GM19463 (cell line): Measurements from ENCODE around the gene NAGK.
"Not testable (repeated sequence)": the region's sequence is repeated elsewhere in the genome, so short reads cannot be mapped to it uniquely, and the experiment has no call there.

Experiments used
- ATAC-seq: cut with Tn5 transposase; IDR thresholded peaks from one replicate; pipeline ENCODE4 v1.9.1; 2021; ENCODE audit warnings: mild to moderate bottlenecking, moderate library complexity; ENCODE audit not compliant: unreplicated experiment

The NAGK gene

GRCh38 chr2:71068218-71069035, at the start of gene NAGK:
Gene NAGK, plus strand, starts transcription at chr2:71068648. Its CDS starts 36 bp downstream, at chr2:71068684.
- ATAC-seq: peak; percentile 52

GRCh38 chr2:71019989-71020388, 48.5 kb upstream of the NAGK start:
- ATAC-seq: not testable (repeated sequence)

GRCh38 chr2:71021394-71021793, 47.1 kb upstream of the NAGK start:
- not testable (repeated sequence) for ATAC-seq

- not testable (repeated sequence) for ATAC-seq
These were observed 44.8 kb upstream of the NAGK start for GRCh38 chr2:71023553-71024243.

GRCh38 chr2:71036296-71036695, 32.2 kb upstream of the NAGK start:
- not testable (repeated sequence) for ATAC-seq

GRCh38 chr2:71042287-71042686, 26.2 kb upstream of the NAGK start:
- no peak for ATAC-seq

GRCh38 chr2:71043531-71044407, 24.7 kb upstream of the NAGK start:
- ATAC-seq: no peak

- ATAC-seq: no peak
These were observed 23.3 kb upstream of the NAGK start for GRCh38 chr2:71045151-71045550.

- ATAC-seq: no peak
These were observed 22.4 kb upstream of the NAGK start for GRCh38 chr2:71045865-71046548.

- ATAC-seq: no peak
These were observed 20.4 kb upstream of the NAGK start for GRCh38 chr2:71048096-71048495.

GRCh38 chr2:71049704-71050360, 18.6 kb upstream of the NAGK start:
- ATAC-seq: peak; percentile 76

- not testable (repeated sequence) for ATAC-seq
These were observed 13.2 kb upstream of the NAGK start for GRCh38 chr2:71055206-71055740.

GRCh38 chr2:71060211-71060610, 8.2 kb upstream of the NAGK start:
- ATAC-seq: no peak

- ATAC-seq: no peak
These were observed 7.6 kb upstream of the NAGK start for GRCh38 chr2:71060871-71061270.

- peak; percentile 31 for ATAC-seq
These were observed 5.2 kb upstream of the NAGK start for GRCh38 chr2:71063216-71063615.

GRCh38 chr2:71064110-71064611, 4.3 kb upstream of the NAGK start:
- no peak for ATAC-seq

- ATAC-seq: peak; percentile 23
These were observed 3.5 kb upstream of the NAGK start for GRCh38 chr2:71064754-71065621.

- ATAC-seq: no peak
These were observed 1.6 kb upstream of the NAGK start for GRCh38 chr2:71066856-71067255.
